ENCODE data around the gene FAM50A. TPM values are rescaled to one million over a fixed set of nuclear protein-coding genes. Genes with fewer than 3 reads are reported as not detected.

Gene FAM50A
- total and polyA plus RNA-seq, 4 donors: 10.9 to 25.1 (median 14.0) TPM

- DNase-seq (ENCODE audit: low spot score): no peak
- 94% methylated on average over 8 of the region's 8 CpGs for WGBS
- no peak overlapping the region for H3K27ac ChIP-seq (ENCODE audit: low read depth in 1 of 2, low read length in 2 of 2)
These were observed 11.7 kb upstream of the FAM50A start for GRCh38 chrX:154432210-154432609.

GRCh38 chrX:154433605-154434004 is 10.3 kb upstream of the FAM50A start:
- 94% methylated on average over 7 of the region's 7 CpGs for WGBS

More at GRCh38 chrX:154432210-154432609, 11.7 kb upstream of the FAM50A start:
- no peaks in the 10 kb centered on the region for H3K9me3 ChIP-seq (ENCODE audit: control insufficient read depth in 4 of 4, low read length in 3 of 4)
- H3K9ac ChIP-seq (ENCODE audit: low read depth in 1 of 2, low read length in 2 of 2): no peak overlapping the region
- H3K4me3 ChIP-seq (ENCODE audit: low read depth in 1 of 3, low read length in 3 of 3): no peak overlapping the region
- H3K27me3 ChIP-seq (ENCODE audit: control insufficient read depth in 4 of 4, insufficient read depth in 4 of 4, low read length in 3 of 4): no peaks in the 10 kb centered on the region
- peaks cover 3 to 10% (median 5%) of the 10 kb centered on the region in 4 donors for H3K36me3 ChIP-seq (ENCODE audit: control insufficient read depth in 4 of 4, insufficient read depth in 3 of 4, low read depth in 1 of 4, low read length in 3 of 4)
- H3K4me1 ChIP-seq (ENCODE audit: control insufficient read depth in 4 of 4, insufficient read depth in 4 of 4, low read length in 3 of 4): peaks cover 4 to 18% (median 4%) of the 10 kb centered on the region in 4 donors
- TF ChIP-seq HNF4A (conservative IDR thresholded peaks at IDR 0.05) (no peak), FOXA2 (IDR thresholded peaks at IDR 0.05) (no peak), ZBTB33 (IDR thresholded peaks at IDR 0.05) (no peak)

More at GRCh38 chrX:154433605-154434004, 10.3 kb upstream of the FAM50A start:
- DNase-seq (ENCODE audit: low spot score): no peak
- Histone ChIP-seq H3K27ac (ENCODE audit: low read depth in 1 of 2, low read length in 2 of 2) (no peak overlapping the region), H3K9ac (ENCODE audit: low read depth in 1 of 2, low read length in 2 of 2) (no peak overlapping the region), H3K27me3 (ENCODE audit: control insufficient read depth in 4 of 4, insufficient read depth in 4 of 4, low read length in 3 of 4) (no peaks in the 10 kb centered on the region), H3K4me1 (ENCODE audit: control insufficient read depth in 4 of 4, insufficient read depth in 4 of 4, low read length in 3 of 4) (peaks cover 4 to 26% (median 10%) of the 10 kb centered on the region in 4 donors), H3K9me3 (ENCODE audit: control insufficient read depth in 4 of 4, low read length in 3 of 4) (no peaks in the 10 kb centered on the region), H3K36me3 (ENCODE audit: control insufficient read depth in 4 of 4, insufficient read depth in 3 of 4, low read depth in 1 of 4, low read length in 3 of 4) (peaks cover 3 to 10% (median 5%) of the 10 kb centered on the region in 4 donors), H3K4me3 (ENCODE audit: low read depth in 1 of 3, low read length in 3 of 3) (no peak overlapping the region)
- TF ChIP-seq NR2F2 (IDR thresholded peaks at IDR 0.05) (no peak), HNF4A (conservative IDR thresholded peaks at IDR 0.05) (no peak), GABPA (IDR thresholded peaks at IDR 0.05 in 1 of 2, conservative IDR thresholded peaks at IDR 0.05 in 1 of 2) (no peak), ATF3 (IDR thresholded peaks at IDR 0.05) (no peak), YY1 (IDR thresholded peaks at IDR 0.05) (no peak), REST (IDR thresholded peaks at IDR 0.05) (no peak), RAD21 (IDR thresholded peaks at IDR 0.05) (no peak), FOXA2 (IDR thresholded peaks at IDR 0.05) (no peak), HNF4G (IDR thresholded peaks at IDR 0.05) (no peak)

Measured in liver (tissue), 9 donors.